ENCODE measurements around the gene ST7L.

The ST7L gene

GRCh38 chr1:112575154-112575804 lies 43.7 kb downstream of the ST7L start:
- Histone ChIP-seq H3K4me3 (ENCODE audit: low read length) (no peak overlapping the region), H3K9me3 (replicated peaks; ENCODE audit: low read length) (no peaks in the 10 kb centered on the region), H3K27me3 (ENCODE audit: control insufficient read depth, insufficient read depth, low read length) (no peaks in the 10 kb centered on the region), H3K9ac (ENCODE audit: low read depth, low read length) (no peak overlapping the region), H3K4me2 (ENCODE audit: low read length) (peak overlapping the region; percentile 32), H3K36me3 (ENCODE audit: insufficient read depth, low read length) (peaks cover 28% of the 10 kb centered on the region), H3K4me1 (ENCODE audit: control insufficient read depth, insufficient read depth, low read length) (peaks cover 10% of the 10 kb centered on the region)

GRCh38 chr1:112565800-112566199 lies 53.1 kb downstream of the ST7L start:
- Histone ChIP-seq H3K27me3 (ENCODE audit: control insufficient read depth, insufficient read depth, low read length) (no peaks in the 10 kb centered on the region), H3K9ac (ENCODE audit: low read depth, low read length) (no peak overlapping the region), H3K4me3 (ENCODE audit: low read length) (no peak overlapping the region), H3K9me3 (replicated peaks; ENCODE audit: low read length) (no peaks in the 10 kb centered on the region), H3K36me3 (ENCODE audit: insufficient read depth, low read length) (peaks cover 8% of the 10 kb centered on the region), H3K4me1 (ENCODE audit: control insufficient read depth, insufficient read depth, low read length) (no peaks in the 10 kb centered on the region), H3K4me2 (ENCODE audit: low read length) (no peak overlapping the region)

DNA sequence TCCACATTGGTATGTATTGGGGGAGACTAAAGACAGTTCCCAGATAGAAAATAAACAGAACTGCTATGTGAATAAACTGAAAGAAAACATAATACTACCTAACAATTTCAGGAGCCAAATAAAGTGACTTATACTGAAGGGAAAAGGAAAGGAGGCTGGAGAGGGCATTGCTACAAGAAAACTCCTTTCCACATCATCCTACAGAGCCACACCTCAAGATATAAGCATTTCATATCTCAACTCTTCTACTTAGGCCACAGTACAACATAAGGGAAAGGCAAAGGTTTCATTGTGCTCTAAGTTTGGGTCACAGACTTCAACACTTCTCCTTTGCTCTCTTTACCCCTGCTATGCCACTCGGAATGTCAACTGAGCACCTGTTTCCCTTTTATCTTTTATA lies 54.9 kb downstream of the ST7L start:
- Histone ChIP-seq H3K9me3 (replicated peaks; ENCODE audit: low read length) (no peaks in the 10 kb centered on the region), H3K4me2 (ENCODE audit: low read length) (no peak overlapping the region), H3K27me3 (ENCODE audit: control insufficient read depth, insufficient read depth, low read length) (no peaks in the 10 kb centered on the region), H3K4me3 (ENCODE audit: low read length) (no peak overlapping the region), H3K4me1 (ENCODE audit: control insufficient read depth, insufficient read depth, low read length) (no peaks in the 10 kb centered on the region), H3K9ac (ENCODE audit: low read depth, low read length) (no peak overlapping the region), H3K36me3 (ENCODE audit: insufficient read depth, low read length) (peaks cover 4% of the 10 kb centered on the region)

GRCh38 chr1:112563341-112563740 lies 55.6 kb downstream of the ST7L start:
- no peaks in the 10 kb centered on the region for H3K4me1 ChIP-seq (ENCODE audit: control insufficient read depth, insufficient read depth, low read length)
- H3K27me3 ChIP-seq (ENCODE audit: control insufficient read depth, insufficient read depth, low read length): no peaks in the 10 kb centered on the region
- H3K4me3 ChIP-seq (ENCODE audit: low read length): no peak overlapping the region
- H3K4me2 ChIP-seq (ENCODE audit: low read length): no peak overlapping the region
- peaks cover 3% of the 10 kb centered on the region for H3K36me3 ChIP-seq (ENCODE audit: insufficient read depth, low read length)
- H3K9me3 ChIP-seq (replicated peaks; ENCODE audit: low read length): no peaks in the 10 kb centered on the region
- H3K9ac ChIP-seq (ENCODE audit: low read depth, low read length): no peak overlapping the region

- H3K4me3 ChIP-seq (ENCODE audit: low read length): no peak overlapping the region
- peaks cover 10% of the 10 kb centered on the region for H3K4me1 ChIP-seq (ENCODE audit: control insufficient read depth, insufficient read depth, low read length)
- H3K27me3 ChIP-seq (ENCODE audit: control insufficient read depth, insufficient read depth, low read length): no peaks in the 10 kb centered on the region
- no peak overlapping the region for H3K9ac ChIP-seq (ENCODE audit: low read depth, low read length)
- H3K4me2 ChIP-seq (ENCODE audit: low read length): no peak overlapping the region
- H3K9me3 ChIP-seq (replicated peaks; ENCODE audit: low read length): no peaks in the 10 kb centered on the region
- H3K36me3 ChIP-seq (ENCODE audit: insufficient read depth, low read length): peaks cover 6% of the 10 kb centered on the region
Measured at GRCh38 chr1:112558634-112559033, 60.3 kb downstream of the ST7L start.

- Histone ChIP-seq H3K9me3 (replicated peaks; ENCODE audit: low read length) (no peaks in the 10 kb centered on the region), H3K4me3 (ENCODE audit: low read length) (no peak overlapping the region), H3K27me3 (ENCODE audit: control insufficient read depth, insufficient read depth, low read length) (no peaks in the 10 kb centered on the region), H3K4me1 (ENCODE audit: control insufficient read depth, insufficient read depth, low read length) (peaks cover 10% of the 10 kb centered on the region), H3K4me2 (ENCODE audit: low read length) (no peak overlapping the region), H3K36me3 (ENCODE audit: insufficient read depth, low read length) (peaks cover 6% of the 10 kb centered on the region), H3K9ac (ENCODE audit: low read depth, low read length) (no peak overlapping the region)
Measured at GRCh38 chr1:112557385-112557784, 61.6 kb downstream of the ST7L start.

DNA sequence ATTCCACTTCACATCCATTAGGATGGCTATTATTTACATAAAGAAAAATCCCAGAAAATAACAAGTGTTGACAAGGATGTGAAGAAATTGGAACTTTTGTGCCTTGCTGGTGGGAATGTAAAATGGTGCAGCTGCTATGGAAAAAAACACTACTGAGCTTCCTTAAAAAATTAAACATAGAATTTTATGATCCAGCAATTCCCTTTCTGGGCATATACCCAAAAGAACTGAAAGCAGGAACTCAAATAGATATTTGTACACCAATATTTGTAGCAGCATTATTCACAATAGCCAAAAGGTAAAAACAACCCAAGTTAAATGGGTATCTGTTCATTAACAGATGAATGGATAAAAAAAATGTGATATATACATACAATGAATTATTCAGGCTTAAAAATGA lies 64.5 kb downstream of the ST7L start:
- Histone ChIP-seq H3K9me3 (replicated peaks; ENCODE audit: low read length) (no peaks in the 10 kb centered on the region), H3K36me3 (ENCODE audit: insufficient read depth, low read length) (peaks cover 9% of the 10 kb centered on the region), H3K9ac (ENCODE audit: low read depth, low read length) (no peak overlapping the region), H3K4me2 (ENCODE audit: low read length) (no peak overlapping the region), H3K4me1 (ENCODE audit: control insufficient read depth, insufficient read depth, low read length) (peaks cover 10% of the 10 kb centered on the region), H3K27me3 (ENCODE audit: control insufficient read depth, insufficient read depth, low read length) (no peaks in the 10 kb centered on the region), H3K4me3 (ENCODE audit: low read length) (no peak overlapping the region)

DNA sequence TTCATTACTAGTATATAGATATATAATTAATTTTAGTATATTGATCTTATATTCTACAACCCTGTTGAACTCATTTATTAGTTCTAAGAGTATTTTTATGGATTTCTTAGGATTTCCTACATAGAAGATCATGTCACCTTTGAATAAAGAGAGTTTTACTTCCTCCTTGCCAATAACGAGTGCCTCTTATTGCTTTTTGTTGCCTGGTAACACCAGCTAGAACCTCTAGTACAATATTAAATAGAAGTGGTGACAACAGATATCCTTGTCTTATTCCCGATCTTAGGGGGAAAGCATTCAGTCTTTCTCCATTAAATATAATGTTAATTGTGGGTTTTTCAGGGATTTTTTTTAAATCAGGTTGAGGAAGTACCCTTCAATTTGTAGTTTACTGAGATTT lies 69.4 kb downstream of the ST7L start:
- H3K27me3 ChIP-seq (ENCODE audit: control insufficient read depth, insufficient read depth, low read length): no peaks in the 10 kb centered on the region
- no peak overlapping the region for H3K4me3 ChIP-seq (ENCODE audit: low read length)
- H3K4me2 ChIP-seq (ENCODE audit: low read length): no peak overlapping the region
- no peaks in the 10 kb centered on the region for H3K9me3 ChIP-seq (replicated peaks; ENCODE audit: low read length)
- H3K4me1 ChIP-seq (ENCODE audit: control insufficient read depth, insufficient read depth, low read length): peaks cover 17% of the 10 kb centered on the region
- no peak overlapping the region for H3K9ac ChIP-seq (ENCODE audit: low read depth, low read length)
- H3K36me3 ChIP-seq (ENCODE audit: insufficient read depth, low read length): peaks cover 4% of the 10 kb centered on the region

- Histone ChIP-seq H3K36me3 (ENCODE audit: insufficient read depth, low read length) (peaks cover 4% of the 10 kb centered on the region), H3K9me3 (replicated peaks; ENCODE audit: low read length) (no peaks in the 10 kb centered on the region), H3K4me3 (ENCODE audit: low read length) (no peak overlapping the region), H3K27me3 (ENCODE audit: control insufficient read depth, insufficient read depth, low read length) (no peaks in the 10 kb centered on the region), H3K9ac (ENCODE audit: low read depth, low read length) (no peak overlapping the region), H3K4me1 (ENCODE audit: control insufficient read depth, insufficient read depth, low read length) (peaks cover 25% of the 10 kb centered on the region), H3K4me2 (ENCODE audit: low read length) (no peak overlapping the region)
Measured at GRCh38 chr1:112548547-112548946, 70.4 kb downstream of the ST7L start.

DNA sequence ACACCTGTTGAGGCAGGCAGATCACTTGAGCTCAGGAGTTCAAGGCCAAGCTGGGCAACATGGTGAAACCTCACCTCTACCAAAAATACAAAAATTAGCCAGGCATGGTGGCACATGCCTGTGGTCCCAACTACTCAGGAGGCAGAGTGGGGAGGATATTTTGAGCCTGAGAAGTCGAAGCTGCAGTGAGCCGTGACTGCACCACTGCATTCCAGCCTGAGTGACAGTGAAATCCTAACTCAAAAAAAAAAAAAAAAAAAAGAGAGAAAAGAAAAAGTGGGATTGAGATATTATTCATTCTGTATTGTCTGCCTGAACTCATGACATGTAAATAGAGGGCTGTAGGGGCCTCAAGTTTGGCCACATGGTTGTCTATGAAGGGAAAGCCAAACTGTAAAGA lies 72.9 kb downstream of the ST7L start:
- peaks cover 12% of the 10 kb centered on the region for H3K36me3 ChIP-seq (ENCODE audit: insufficient read depth, low read length)
- no peaks in the 10 kb centered on the region for H3K9me3 ChIP-seq (replicated peaks; ENCODE audit: low read length)
- no peak overlapping the region for H3K4me3 ChIP-seq (ENCODE audit: low read length)
- no peak overlapping the region for H3K4me2 ChIP-seq (ENCODE audit: low read length)
- H3K27me3 ChIP-seq (ENCODE audit: control insufficient read depth, insufficient read depth, low read length): no peaks in the 10 kb centered on the region
- H3K9ac ChIP-seq (ENCODE audit: low read depth, low read length): peak overlapping the region; percentile 84
- H3K4me1 ChIP-seq (ENCODE audit: control insufficient read depth, insufficient read depth, low read length): peaks cover 26% of the 10 kb centered on the region

GRCh38 chr1:112544751-112545150 lies 74.2 kb downstream of the ST7L start:
- Histone ChIP-seq H3K4me3 (ENCODE audit: low read length) (peak overlapping the region; percentile 28), H3K27me3 (ENCODE audit: control insufficient read depth, insufficient read depth, low read length) (no peaks in the 10 kb centered on the region), H3K36me3 (ENCODE audit: insufficient read depth, low read length) (peaks cover 10% of the 10 kb centered on the region), H3K4me2 (ENCODE audit: low read length) (peak overlapping the region; percentile 67), H3K4me1 (ENCODE audit: control insufficient read depth, insufficient read depth, low read length) (peaks cover 37% of the 10 kb centered on the region), H3K9me3 (replicated peaks; ENCODE audit: low read length) (no peaks in the 10 kb centered on the region), H3K9ac (ENCODE audit: low read depth, low read length) (peak overlapping the region; percentile 84)

- Histone ChIP-seq H3K27me3 (ENCODE audit: control insufficient read depth, insufficient read depth, low read length) (no peaks in the 10 kb centered on the region), H3K4me2 (ENCODE audit: low read length) (peak overlapping the region; percentile 67), H3K9me3 (replicated peaks; ENCODE audit: low read length) (no peaks in the 10 kb centered on the region), H3K4me3 (ENCODE audit: low read length) (peak overlapping the region; percentile 28), H3K9ac (ENCODE audit: low read depth, low read length) (peak overlapping the region; percentile 84), H3K36me3 (ENCODE audit: insufficient read depth, low read length) (peaks cover 13% of the 10 kb centered on the region), H3K4me1 (ENCODE audit: control insufficient read depth, insufficient read depth, low read length) (peaks cover 38% of the 10 kb centered on the region)
Measured at GRCh38 chr1:112544011-112544688, 74.8 kb downstream of the ST7L start.
